HG03139 (cell line): Measurements from ENCODE around the gene TENM4.

Experiments
- ATAC-seq: cut with Tn5 transposase; IDR thresholded peaks from one replicate; pipeline ENCODE4 v1.9.1; 2021; ENCODE audit not compliant: unreplicated experiment

The TENM4 gene

DNA sequence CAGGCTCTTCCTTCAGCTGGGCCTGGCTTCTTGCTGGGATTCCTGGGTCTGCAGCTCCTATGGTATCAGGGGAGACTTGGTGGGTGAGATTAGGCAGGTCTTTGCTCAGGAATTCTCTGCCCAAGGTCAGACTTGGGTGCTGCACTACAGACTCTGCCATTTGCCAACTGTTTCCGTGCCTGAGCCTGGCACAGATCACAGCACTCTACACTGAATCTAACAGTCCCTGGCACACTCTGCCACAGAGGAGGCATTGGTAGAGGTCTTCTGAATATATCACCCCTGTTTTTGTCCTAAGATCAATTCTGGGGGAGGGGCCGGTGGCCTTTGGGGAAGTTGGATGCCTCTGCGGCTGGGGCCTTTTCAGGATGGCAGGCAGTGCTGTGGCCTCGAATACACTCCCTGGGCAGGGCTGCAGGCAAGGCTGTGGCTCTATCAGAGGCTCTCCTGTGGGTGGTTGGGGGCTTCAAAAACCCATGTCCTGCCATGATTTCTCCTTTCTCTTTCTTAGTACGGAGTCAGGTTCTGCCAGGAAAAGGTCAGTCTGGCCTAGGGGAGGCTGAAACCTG, 751.2 kb downstream of the TENM4 start:
- no peak for ATAC-seq

DNA sequence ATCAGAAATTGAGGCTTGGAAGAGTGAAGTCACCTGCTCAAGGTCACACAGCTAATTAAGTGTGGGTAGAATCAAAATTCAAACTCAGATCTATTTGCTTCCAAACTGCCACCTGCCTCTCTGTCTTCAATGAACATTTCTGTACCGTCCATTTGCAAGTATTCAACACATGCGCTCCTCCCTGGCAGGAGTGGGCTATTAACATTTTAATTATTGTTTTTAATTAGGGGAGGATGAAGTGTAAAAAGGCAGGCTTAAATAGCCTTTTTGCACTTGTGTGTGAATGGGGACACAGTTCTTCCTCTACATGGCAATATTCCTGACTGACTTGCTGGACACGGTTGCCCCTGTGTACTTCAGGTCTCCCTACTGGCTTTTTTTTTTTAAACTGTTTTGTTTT, 751.7 kb downstream of the TENM4 start:
- no peak for ATAC-seq

DNA sequence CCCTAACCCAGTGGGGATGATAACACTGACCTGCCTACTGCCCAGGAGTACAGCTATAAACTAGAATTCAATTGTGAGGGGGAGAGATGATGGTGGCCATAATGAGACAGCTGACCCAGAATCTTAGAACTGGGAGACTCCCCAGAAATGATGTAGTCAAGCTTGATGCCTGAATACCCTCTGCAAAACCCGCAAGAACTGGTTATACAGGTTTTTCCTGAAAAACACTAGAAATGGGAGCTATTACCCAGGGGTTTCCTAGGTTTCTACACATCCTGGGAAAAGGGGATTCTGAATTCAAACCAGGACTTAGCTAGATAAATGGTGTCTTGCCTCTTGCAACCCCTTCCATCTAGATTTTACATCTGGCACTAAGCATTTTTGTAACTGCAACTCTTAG, 752.4 kb downstream of the TENM4 start:
- no peak for ATAC-seq

- no peak for ATAC-seq
Measured at GRCh38 chr11:78685156-78685555, 755.7 kb downstream of the TENM4 start.

DNA sequence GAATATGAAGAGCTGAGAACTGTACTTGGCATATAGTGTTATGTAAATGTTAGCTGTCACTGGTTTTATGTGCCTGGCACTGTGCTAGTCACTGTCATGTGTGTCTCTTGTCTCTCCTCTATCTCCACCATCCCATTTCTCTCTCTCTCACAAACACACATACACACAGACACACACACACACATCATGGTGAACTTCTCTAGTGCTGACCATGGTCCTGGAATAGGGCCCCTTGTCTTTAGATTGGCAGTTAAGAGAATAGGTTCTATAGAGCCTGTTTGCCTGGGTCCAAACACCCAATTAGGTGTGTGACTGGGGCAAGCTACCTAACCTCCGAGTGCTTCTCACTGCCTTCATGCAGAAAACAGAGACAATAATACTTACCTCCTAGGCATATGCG, 756.5 kb downstream of the TENM4 start:
- ATAC-seq: no peak

DNA sequence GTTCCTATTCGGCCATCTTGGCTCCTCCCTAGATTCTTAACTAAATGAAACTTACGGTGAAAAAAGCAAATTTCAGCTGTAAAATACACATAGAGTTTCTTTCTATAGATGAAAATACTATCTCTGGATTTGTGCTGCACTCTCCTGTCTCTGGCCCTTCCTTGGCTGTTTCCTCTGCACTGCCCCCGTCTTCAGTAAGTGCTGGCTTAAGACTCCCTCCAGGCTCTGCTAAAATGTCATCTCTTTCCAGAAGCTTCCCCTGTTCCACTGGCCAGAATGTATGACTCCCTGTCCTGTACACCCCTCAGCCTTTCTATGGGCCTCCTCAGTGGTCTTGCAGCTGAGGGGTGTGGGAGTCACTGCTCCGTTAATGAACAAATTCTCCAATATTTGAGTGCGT, 757.1 kb downstream of the TENM4 start:
- no peak for ATAC-seq

- no peak for ATAC-seq
Measured at GRCh38 chr11:78676026-78676557, 764.7 kb downstream of the TENM4 start.

DNA sequence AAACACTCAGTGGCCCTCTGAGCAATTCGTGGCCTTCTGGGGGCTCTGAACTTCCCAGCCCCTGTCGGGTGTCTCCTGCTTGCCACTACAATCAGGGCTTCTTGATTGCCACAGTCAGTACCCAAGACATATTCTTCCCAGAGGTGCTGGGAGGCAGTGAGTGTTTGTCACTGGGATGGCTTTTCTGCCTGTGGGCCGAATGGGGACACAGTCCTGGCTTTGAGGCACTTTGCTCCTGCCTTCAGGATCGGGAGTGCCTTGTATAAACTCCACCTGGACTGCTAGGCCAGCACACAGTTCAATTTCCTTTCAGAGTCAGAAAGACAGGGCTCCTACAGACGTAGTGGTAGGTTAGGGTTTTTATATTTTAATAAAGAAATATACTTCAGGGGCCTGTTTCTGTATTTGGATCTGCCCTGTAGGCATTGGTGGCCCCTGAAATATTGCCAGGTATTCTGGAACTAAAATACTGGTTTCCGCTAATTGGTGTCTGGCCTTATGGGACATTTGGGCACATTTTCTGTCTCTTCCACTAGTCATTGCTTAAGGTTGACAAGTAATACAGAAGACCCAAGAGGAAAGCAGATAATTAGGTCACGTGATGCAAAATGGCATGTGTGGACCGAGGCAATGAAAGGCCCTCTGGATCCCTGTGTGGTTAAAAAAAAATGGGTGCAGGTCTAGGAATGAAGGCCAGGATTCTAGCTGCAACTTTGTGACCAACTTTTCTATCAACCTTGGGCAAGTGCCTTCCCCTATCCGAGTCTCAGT, 767.8 kb downstream of the TENM4 start:
- ATAC-seq: no peak

GRCh38 chr11:78669249-78669648, 771.6 kb downstream of the TENM4 start:
- no peak for ATAC-seq

DNA sequence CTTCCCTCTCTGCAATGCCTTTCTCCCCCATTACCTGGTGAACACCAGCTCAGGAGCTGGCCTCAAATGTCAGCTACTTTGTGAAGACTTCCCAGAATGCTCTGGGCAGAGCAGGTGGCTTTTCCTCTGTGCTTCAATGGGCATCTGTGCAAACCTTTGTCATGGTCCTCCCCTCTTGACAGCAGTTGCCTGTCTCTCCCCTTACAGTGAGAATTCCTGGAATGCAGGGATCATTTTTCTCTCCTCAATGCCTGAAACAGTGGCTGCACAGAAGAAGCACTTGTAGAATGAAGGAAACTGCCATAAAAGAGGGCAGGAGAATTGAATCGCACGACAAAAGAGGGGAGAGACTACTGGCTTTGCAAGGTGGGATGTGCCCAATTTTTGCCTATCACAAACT, 773.4 kb downstream of the TENM4 start:
- no peak for ATAC-seq

GRCh38 chr11:78666675-78667160, 774.1 kb downstream of the TENM4 start:
- ATAC-seq: no peak

- no peak for ATAC-seq
Measured at GRCh38 chr11:78664636-78665035, 776.2 kb downstream of the TENM4 start.

- no peak for ATAC-seq
Measured at GRCh38 chr11:78662811-78663210, 778.0 kb downstream of the TENM4 start.

DNA sequence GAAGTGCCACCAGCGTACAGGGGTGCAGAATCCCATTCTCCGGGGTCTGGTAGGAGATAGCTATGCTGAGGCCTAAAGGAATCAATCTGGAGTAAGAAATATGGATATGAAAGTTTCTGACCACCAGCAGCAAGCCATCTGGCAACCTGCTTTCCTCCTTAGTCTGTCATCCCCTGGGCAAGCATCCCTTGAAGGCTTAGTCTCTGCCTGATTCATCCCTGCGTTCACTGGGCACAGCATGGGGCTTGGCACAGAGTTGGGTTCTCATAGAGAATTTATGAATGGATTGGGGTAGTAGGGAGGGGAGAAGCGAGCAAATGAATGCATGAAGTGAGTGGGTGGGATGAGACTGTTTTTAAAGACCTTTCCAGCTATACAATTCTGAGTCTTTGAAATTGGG, 780.4 kb downstream of the TENM4 start:
- ATAC-seq: no peak

GRCh38 chr11:78659326-78660270, 781.2 kb downstream of the TENM4 start:
- ATAC-seq: no peak

DNA sequence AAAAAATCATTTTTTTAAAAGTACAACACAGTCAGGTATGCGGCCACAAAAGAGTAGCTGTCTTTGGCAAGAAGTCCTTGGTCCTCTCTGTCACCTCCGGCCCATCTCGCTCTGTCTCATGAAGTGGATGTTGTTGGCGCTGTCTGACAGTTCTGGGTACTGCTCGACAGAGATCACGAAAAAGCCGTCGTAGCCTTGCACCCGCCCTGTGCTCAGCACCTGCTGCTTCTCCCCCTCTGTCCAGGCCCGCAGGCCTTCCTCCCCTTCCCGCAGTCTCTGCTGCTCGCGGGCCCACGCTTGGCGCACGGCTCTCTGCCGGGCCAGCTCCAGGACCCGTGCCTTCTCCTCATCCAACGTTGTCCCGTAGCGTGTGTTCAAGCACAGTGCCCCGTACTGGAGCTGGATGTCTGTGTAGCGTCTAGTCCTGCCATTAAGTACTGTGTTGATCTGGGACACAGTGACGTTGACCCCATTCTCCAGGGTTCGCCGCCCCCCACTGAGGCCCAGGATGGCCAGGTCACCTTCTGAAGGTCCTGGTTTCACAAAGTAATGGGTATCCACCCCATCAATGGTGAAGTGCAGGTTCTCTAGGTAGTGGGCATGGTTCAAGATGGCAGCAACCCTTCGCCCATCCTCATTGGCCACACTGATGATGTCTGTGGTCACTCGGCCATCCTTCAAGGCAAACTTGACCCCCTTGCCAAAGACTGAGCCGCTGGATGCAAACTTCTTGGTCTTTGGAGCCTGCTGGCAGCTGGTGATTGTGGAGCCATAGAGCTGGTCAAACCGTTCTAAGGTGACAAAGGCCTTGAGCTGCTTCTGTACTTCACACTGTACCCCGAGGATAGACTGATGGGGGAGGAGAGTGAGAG, 782.6 kb downstream of the TENM4 start:
- ATAC-seq: no peak

- ATAC-seq: no peak
Measured at GRCh38 chr11:78657441-78657840, 783.4 kb downstream of the TENM4 start.

DNA sequence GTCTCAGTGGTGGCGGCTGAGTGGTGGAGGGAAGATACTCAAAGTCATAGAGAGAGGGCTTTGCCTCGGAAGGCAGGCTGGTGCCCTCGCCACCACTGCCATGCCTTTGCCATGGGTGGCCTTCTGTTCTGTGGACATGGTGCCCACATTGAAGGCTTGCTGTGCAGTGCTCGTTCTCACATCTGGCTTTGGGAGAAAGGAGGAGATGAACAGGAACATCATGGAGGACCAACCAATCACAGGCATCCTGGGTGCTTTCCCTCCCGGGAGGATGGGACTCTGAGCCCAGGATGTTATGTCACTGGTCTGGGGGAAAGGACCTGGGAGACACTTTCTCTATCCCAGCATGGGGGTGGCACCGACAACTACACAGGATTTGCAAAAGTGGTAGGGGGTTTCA, 783.8 kb downstream of the TENM4 start:
- no peak for ATAC-seq

GRCh38 chr11:78656327-78656726, 784.5 kb downstream of the TENM4 start:
- ATAC-seq: no peak

DNA sequence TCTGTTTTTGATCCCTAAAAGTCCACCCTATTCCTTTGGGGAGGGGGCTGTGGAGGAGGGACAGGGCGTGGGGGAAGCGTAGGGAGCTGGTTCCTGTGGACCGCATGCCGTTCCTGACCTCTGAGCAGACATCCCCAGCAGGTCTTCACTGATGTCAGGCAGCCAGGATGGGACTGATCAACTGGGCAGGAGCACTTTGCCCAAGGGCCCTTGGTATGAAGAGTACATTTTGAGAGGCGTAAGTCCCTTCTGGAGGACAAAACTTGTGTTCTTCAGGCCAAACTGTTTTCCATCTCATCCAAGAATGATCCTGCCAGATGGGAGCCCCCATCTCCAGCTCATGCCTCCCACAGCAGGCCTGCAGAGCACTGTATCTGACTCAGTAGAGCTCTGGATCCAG, 785.3 kb downstream of the TENM4 start:
- no peak for ATAC-seq
